Subcutaneous adipose tissue (tissue), 4 donors: ENCODE measurements around the gene SERPINI1. TPM values are rescaled to one million over a fixed set of nuclear protein-coding genes. Genes with fewer than 3 reads are reported as not detected.

Source experiments
- total RNA-seq, 4 donors: library from RNA; depleted of rRNA; stranded (reverse); fragments of >200 nt; gene quantifications; one replicate each; pipeline ENCODE4 v1.1.0, GENCODE V29; 2016
- TF ChIP-seq, protein P1 (sequence below): fragments of 450-650 bp; IDR thresholded peaks from one replicate; pipeline ENCODE4 v1.5.1; 2016; ENCODE audit warnings: low read depth, mild to moderate bottlenecking, control low read depth, antibody characterized with exemption, moderate library complexity

Gene SERPINI1
- total RNA-seq, 4 donors from 2014 or later: 0.75 to 2.8 (median 2.5) TPM

DNA sequence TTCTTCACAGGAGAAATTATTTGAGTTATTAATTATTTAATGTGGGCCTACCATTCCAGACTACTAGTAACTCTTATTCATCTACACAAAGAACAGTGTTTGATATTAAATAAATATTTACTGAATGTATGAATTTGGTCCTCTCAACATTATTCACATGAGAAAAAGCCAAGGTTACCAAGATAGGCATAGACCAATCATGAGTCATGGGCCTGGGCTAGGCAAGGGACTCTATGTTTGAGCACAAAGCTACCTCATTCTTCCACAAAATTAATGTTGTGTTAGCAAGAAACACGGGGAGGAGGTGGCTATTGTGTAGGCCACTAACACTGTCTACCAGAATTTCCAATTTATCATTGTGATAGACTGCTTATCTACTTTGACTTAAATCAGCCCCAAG is 115.7 kb downstream of the SERPINI1 start:
- TF ChIP-seq, protein P1, sequence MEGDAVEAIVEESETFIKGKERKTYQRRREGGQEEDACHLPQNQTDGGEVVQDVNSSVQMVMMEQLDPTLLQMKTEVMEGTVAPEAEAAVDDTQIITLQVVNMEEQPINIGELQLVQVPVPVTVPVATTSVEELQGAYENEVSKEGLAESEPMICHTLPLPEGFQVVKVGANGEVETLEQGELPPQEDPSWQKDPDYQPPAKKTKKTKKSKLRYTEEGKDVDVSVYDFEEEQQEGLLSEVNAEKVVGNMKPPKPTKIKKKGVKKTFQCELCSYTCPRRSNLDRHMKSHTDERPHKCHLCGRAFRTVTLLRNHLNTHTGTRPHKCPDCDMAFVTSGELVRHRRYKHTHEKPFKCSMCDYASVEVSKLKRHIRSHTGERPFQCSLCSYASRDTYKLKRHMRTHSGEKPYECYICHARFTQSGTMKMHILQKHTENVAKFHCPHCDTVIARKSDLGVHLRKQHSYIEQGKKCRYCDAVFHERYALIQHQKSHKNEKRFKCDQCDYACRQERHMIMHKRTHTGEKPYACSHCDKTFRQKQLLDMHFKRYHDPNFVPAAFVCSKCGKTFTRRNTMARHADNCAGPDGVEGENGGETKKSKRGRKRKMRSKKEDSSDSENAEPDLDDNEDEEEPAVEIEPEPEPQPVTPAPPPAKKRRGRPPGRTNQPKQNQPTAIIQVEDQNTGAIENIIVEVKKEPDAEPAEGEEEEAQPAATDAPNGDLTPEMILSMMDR: no peak

DNA sequence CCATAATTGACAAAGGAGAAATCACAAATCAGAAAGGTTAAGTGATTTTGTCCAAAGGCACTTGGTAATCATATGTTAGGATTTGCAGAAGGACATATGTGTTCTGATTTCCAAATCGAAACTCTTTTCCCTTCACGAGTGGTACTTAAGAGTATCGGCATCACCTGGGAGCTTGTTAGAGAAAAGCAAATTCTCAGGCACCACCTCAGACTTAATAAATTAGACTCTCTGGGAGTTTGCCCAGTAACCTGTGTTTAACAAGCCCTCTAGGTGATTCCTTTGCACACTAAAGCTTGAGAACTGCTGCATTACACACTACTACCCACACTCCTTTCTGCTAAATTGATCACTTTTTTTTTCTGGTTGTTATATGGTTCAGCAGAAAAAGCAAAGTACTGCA is 116.2 kb downstream of the SERPINI1 start:
- TF ChIP-seq, protein P1: no peak

DNA sequence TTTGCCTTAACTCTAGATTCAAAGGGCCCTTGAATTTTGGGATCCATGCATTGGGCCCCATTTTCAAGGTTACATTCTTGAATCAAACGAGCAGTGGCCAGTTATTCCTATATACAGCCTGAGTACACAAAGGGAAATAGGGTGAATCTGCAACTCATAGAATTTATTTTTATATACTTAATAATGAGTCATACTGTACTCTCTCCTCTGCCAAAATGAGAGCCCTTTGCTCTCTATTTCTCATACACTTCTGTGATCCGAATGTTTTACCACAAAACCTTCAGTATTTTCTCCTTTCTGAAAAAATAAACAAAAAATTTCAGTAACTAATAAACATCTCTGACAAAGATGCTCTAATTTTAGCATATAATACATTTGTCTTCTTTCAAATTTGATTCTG is 116.7 kb downstream of the SERPINI1 start:
- TF ChIP-seq, protein P1: no peak

DNA sequence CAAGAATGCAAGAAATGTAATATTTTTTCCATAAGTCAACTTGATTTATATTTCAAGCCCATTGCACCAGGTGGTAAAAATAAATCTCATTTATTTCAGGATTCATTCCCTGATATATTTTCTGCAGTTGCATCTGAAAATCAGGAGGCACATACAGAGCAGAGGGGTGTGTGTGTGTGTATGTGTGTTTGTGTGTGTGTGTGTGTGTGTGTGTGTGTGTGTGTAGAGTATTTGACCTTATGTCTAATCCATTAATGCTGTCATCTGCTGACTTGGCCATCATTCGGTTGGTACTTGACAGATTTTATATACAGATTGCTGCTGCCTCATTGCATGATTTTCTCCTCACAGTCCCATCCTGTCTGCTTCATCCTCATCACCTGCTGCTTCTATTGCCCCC is 118.5 kb downstream of the SERPINI1 start:
- TF ChIP-seq, protein P1: no peak

DNA sequence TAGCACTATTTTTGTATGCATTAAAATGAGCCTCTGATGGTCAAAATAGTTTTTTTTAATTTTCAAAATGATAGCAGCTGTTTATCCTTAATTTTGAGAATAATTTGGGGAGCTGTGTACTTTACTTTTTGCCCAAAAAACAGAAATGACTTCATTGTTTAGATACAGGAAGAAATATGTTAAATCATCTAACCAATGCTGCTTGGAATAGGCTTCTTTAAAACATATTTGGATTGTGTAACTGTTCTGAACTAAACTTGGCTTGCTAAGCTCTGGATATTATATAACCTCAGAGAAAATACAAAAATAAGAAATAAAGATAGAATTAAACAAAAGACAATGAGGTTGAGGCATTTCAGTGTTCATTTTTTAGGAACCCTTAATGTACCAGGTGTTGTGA is 119.3 kb downstream of the SERPINI1 start:
- TF ChIP-seq, protein P1: no peak

DNA sequence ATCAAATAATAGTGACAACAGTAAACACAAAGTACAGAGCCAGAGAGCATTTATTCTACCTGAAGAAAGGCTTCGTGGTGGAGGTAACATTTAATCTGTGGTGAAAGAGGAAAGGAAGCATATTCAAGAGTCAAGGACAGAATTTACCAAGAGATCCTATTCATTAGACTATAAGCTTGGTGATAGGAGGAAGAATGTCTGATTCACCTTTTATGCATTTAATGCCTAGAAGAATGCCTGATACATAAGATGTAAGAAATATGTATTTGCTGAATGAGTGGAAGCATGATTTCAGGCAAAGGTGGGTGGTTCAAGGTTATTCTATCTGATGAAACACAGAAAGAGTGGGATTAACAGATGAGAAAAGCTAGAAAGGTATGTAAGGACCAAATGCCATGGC is 119.8 kb downstream of the SERPINI1 start:
- TF ChIP-seq, protein P1: no peak

DNA sequence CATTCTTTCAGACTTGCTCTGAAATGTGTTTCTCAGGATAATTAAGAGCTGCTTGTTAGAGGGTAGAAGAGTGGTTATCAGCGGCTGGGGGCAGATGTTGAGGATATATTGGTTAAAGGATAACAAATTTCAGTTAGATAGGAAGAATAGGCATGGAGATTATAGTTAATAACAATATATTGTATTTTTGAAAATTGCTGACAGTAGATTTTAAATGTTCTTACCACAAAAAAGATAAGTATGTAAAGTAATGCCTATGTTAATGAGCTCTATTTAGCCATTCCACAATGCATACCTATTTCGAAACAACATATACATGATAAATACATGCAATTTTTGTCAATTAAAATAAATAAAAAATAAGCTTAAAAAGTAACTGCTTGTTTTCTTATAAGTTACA is 123.3 kb downstream of the SERPINI1 start:
- TF ChIP-seq, protein P1: no peak
